ENCODE measurements around the gene TSPAN2.

Gene TSPAN2

GRCh38 chr1:115077984-115078330 lies 11.3 kb downstream of the TSPAN2 start:
- H3K4me3 ChIP-seq (replicated peaks; ENCODE audit: low read depth, low read length), result no peak overlapping the region
- DNase-seq (ENCODE audit: low read depth), result no peak
- TF ChIP-seq CTCF (IDR thresholded peaks at IDR 0.05; ENCODE audit: low read length, missing control alignments), result no peak

- DNase-seq (ENCODE audit: low read depth), result no peak
- TF ChIP-seq CTCF (IDR thresholded peaks at IDR 0.05; ENCODE audit: low read length, missing control alignments), result no peak
- no peak overlapping the region for H3K4me3 ChIP-seq (replicated peaks; ENCODE audit: low read depth, low read length)
Observed at GRCh38 chr1:115077286-115077983, 11.9 kb downstream of the TSPAN2 start.

- no peak for DNase-seq (ENCODE audit: low read depth)
- no peak overlapping the region for H3K4me3 ChIP-seq (replicated peaks; ENCODE audit: low read depth, low read length)
- no peak for TF ChIP-seq CTCF (IDR thresholded peaks at IDR 0.05; ENCODE audit: low read length, missing control alignments)
Observed at GRCh38 chr1:115076384-115076915, 12.9 kb downstream of the TSPAN2 start.

- TF ChIP-seq CTCF (IDR thresholded peaks at IDR 0.05; ENCODE audit: low read length, missing control alignments), result no peak
- no peak overlapping the region for H3K4me3 ChIP-seq (replicated peaks; ENCODE audit: low read depth, low read length)
- DNase-seq (ENCODE audit: low read depth), result no peak
Observed at GRCh38 chr1:115074839-115075534, 14.3 kb downstream of the TSPAN2 start.

GRCh38 chr1:115073298-115074087 lies 15.8 kb downstream of the TSPAN2 start:
- no peak for DNase-seq (ENCODE audit: low read depth)
- TF ChIP-seq CTCF (IDR thresholded peaks at IDR 0.05; ENCODE audit: low read length, missing control alignments), result no peak
- no peak overlapping the region for H3K4me3 ChIP-seq (replicated peaks; ENCODE audit: low read depth, low read length)

GRCh38 chr1:115071012-115071664 lies 18.2 kb downstream of the TSPAN2 start:
- TF ChIP-seq CTCF (IDR thresholded peaks at IDR 0.05; ENCODE audit: low read length, missing control alignments), result no peak
- no peak overlapping the region for H3K4me3 ChIP-seq (replicated peaks; ENCODE audit: low read depth, low read length)
- DNase-seq (ENCODE audit: low read depth), result no peak
